RWPE1 (cell line): ENCODE results near the gene KLF16.
"Not testable (repeated sequence)": the region's sequence is repeated elsewhere in the genome, so short reads cannot be mapped to it uniquely, and the experiment has no call there.

Experiments used
- CTCF ChIA-PET: fragments of 350-600 bp; sonication (Branson Sonifier 250); formaldehyde crosslinking; extraction: SDS; loops from one replicate; lab custom pipeline; 2021; lab: Yijun Ruan, JAX
- POLR2A ChIA-PET: fragments of 400-600 bp; formaldehyde crosslinking; extraction: SDS; loops from one replicate; lab custom pipeline; 2020; ENCODE audit warnings: antibody characterized with exemption; ENCODE audit not compliant: low non-redundant PET; lab: Yijun Ruan, JAX
- DNase-seq: peaks from one replicate; pipeline ENCODE4 v3.0.0; 2012; ENCODE audit warnings: low spot score
- H3K27ac ChIP-seq: fragments of 450-650 bp; 2 replicates; pipeline ENCODE4 v1.5.1; 2017
- TF ChIP-seq, protein P1 (sequence below): fragments of 450-650 bp; conservative IDR thresholded peaks from 2 replicates; pipeline ENCODE4 v1.5.1; 2017; ENCODE audit warnings: low read depth, mild to moderate bottlenecking

The KLF16 gene

DNA sequence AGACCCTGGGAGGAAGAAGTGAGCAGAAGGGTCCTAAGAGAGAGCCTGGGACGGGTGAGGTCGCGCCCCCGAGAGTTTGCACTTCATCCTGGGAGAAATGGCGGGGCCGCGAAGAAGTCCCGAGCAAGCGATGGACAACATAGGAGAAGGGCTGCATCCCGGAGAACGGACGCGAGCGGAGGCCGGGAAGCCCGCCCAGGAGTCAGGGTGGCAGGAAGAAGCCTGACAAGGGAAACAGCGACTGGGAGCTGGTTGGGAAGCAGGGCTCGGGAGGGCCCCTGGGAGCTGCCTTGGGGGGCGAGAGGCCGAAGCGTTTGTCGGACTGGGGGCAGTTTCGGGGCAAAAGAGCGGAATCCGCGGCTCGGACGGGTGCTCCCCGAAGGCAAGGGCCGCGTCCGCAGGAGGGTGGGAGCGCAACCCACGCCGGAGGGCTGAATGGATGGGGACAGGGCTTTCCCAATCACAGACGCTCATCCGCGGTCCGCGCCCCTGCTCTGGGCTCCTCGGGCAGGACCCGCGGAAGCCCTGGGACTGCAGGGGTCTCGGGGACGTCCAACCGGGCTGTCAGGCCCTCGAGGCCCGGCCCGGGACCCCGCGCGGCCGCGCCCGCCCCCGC lies 21.4 kb upstream of the KLF16 start:
- H3K27ac ChIP-seq, result peak overlapping the region; percentile 82
- POLR2A ChIA-PET, result interaction anchor here (0.5 to 1.0 kb wide), 3 partner anchors 9 to 683 kb away, joined by 3 to 4 read pairs (median 3); partner anchors contain the start of genes ADAT3 and SCAMP4
- CTCF ChIA-PET, result interaction anchor here (0.6 to 1.7 kb wide), 3 partner anchors 20 to 1115 kb away, joined by 3 to 5 read pairs (median 5); no protein-coding TSS in a partner anchor
- DNase-seq, result no peak
- TF ChIP-seq, protein P1, sequence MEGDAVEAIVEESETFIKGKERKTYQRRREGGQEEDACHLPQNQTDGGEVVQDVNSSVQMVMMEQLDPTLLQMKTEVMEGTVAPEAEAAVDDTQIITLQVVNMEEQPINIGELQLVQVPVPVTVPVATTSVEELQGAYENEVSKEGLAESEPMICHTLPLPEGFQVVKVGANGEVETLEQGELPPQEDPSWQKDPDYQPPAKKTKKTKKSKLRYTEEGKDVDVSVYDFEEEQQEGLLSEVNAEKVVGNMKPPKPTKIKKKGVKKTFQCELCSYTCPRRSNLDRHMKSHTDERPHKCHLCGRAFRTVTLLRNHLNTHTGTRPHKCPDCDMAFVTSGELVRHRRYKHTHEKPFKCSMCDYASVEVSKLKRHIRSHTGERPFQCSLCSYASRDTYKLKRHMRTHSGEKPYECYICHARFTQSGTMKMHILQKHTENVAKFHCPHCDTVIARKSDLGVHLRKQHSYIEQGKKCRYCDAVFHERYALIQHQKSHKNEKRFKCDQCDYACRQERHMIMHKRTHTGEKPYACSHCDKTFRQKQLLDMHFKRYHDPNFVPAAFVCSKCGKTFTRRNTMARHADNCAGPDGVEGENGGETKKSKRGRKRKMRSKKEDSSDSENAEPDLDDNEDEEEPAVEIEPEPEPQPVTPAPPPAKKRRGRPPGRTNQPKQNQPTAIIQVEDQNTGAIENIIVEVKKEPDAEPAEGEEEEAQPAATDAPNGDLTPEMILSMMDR, result no peak

DNA sequence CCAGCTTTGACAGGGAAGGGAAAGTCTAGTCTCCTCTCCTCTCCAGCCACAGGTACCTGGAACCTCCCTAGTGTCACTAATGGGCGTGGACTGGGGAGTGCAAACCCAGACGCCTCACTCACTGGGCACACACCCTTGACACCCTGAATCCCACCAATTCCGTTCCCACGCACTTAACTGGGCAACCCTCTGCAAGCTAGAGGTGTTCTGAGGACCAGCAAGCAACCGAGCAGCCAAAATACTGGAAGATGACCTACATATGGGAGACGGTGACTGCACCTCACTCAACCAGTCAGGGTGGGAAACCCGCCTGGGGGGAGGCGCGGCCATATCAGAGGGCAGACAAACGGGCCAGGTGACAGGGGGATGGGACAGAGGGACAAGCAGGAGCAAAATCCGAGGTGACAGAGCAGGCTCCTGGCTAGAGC lies 20.9 kb upstream of the KLF16 start:
- ChIA-PET CTCF (interaction anchor here (0.9 to 1.7 kb wide), 2 partner anchors 8 to 20 kb away, joined by 3 to 5 read pairs; no protein-coding TSS in a partner anchor), POLR2A (interaction anchor here (1.0 kb wide), 1 partner anchor 8 kb away, joined by 3 read pairs; no protein-coding TSS in a partner anchor)
- DNase-seq, result no peak
- peak overlapping the region; percentile 82 for H3K27ac ChIP-seq
- TF ChIP-seq, protein P1, result no peak

DNA sequence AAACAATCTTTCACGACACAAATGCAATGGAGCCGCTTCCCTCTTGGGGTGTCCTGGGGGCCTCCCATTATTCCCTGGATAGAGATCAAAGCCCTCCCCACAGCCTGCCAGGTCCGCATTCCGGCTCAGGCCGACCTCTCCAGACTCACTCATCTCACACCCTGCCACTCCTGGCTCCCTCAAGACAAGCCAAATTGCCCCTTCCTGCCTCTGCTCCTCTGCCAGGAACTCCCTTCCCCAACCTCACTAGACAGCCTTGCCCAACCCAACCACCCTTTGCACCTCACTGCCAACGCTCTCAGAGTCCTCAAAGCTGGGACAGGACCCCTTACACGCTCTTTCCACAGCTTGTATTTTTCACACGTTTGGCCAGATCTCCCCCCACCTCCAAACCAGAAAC lies 20.4 kb upstream of the KLF16 start:
- TF ChIP-seq, protein P1, result no peak
- peak overlapping the region; percentile 82 for H3K27ac ChIP-seq
- ChIA-PET POLR2A (no interaction called here), CTCF (interaction anchor here (0.9 to 1.7 kb wide), 2 partner anchors 9 to 19 kb away, joined by 3 to 5 read pairs; no protein-coding TSS in a partner anchor)
- DNase-seq, result no peak

DNA sequence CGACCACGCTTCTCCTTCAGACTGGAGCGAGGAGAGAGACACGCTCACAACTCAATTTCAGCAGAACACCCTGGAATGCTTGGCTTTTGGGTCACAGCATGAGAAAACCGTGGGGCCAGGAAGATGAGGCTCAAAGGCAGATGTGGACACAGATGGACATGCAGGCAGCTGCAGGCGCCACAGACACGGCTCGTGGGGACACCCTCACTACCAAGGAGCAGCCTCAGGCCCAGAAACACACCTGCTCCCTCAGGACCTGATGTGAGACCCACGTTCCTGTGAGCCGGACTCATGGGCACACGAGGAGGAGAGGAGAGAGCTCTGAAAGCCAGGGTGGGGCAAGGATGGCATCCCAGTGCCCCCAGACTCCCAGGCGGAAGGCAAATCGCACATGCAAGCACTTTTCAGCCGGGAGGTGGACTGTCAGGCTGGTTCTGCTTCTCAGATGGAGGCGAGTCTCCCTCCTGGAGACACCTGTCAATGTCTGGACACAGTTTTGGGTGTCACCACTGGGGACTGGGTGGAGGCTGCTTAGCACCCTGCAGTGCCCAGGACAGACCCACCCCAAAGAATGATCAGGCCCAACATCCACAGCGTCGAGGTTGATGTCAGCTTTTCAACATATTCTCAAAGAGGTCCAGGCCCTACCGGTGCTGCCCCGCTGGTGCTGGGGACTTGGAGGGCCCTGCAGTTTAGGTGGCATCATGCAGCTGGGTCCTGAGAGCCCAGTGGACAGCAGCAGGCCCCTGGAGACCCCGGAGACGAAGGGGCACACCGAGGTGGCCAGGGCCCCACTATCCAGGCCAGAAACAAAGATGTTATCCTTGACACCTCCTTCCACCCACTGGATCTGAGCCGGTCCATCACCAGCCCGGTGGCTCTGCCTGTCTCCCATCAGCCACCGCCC lies 19.7 kb upstream of the KLF16 start:
- H3K27ac ChIP-seq, result peak overlapping the region; percentile 82
- TF ChIP-seq, protein P1, result no peak
- no peak for DNase-seq
- CTCF ChIA-PET, result interaction anchor here (0.9 to 1.7 kb wide), 2 partner anchors 9 to 18 kb away, joined by 3 to 5 read pairs; no protein-coding TSS in a partner anchor
- POLR2A ChIA-PET, result no interaction called here

DNA sequence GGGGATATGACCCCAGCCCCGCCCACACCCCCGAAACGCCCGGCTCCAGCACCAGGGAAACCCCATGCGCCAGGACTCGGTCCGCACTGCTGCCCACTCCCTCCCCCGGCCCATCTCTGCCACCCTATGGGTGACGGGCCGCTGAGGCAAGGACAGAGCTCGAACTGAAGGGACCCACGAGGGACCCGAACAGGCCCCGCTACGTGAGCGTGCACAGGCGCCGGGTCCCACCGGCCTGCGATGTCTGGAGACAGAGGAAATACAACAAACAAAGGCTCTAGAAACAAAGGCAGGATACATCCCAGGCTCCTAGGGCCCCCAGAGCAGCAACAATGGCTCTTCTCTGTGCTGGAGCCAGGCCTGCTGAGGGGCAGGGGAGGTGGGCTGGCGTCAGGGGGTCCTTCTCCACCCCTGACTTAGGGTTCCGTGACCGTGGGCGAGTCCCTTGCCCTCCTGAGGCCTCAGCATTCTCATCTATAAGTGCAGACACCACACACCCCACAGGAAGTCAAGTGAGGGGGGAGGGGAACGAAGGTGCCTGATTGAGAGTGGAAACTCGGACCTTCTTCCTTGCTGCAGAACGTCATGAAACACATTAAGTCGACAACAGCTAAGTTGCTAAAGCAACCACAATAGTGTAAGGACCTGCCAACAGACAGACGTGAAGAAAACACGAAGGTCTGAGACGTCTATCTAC lies 18.9 kb upstream of the KLF16 start:
- peak overlapping the region; percentile 82 for H3K27ac ChIP-seq
- DNase-seq, result no peak
- ChIA-PET CTCF (no interaction called here), POLR2A (no interaction called here)
- TF ChIP-seq, protein P1, result no peak

DNA sequence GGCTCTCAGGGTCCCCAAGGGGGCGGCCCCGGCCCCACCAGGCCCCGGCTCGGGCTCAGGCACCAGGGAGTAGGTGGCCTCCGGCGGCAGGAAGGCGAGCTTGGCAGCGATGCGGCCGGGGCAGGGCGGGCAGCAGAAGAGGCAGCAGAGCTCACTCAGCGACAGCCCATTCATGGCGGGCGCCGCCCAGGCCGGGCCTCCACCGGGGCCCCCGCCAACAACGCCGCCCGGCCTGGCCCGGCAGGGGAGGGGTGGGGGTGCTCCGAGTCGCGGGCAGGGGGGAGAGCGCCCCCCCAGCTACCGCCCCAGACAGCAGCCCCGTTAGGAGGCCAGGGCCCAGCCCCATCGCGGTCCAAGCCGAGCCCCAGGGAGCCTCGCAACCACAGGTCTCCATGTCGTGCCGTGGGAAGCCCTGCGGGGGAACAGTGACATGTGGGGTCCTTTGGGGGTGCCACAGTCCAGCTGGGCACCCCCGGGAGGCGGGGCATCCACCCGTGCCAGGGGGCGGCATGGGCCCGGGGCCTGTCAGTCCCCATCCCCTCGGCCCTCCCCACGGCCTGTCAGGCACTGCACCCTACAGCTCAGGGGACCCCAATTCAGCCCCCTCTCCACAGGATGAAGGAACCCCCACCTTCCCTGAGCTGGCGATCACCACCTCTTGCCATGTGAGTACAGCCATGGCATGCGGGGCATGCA lies 18.2 kb upstream of the KLF16 start:
- H3K27ac ChIP-seq, result peak overlapping the region; percentile 82
- DNase-seq, POLR2A ChIA-PET: not testable (repeated sequence)
- CTCF ChIA-PET, result interaction anchor here (0.7 kb wide), 1 partner anchor 484 kb away, joined by 3 read pairs; no protein-coding TSS in a partner anchor
